K562 (cell line): ENCODE measurements around the gene CYSRT1. TPM values are rescaled to one million over a fixed set of nuclear protein-coding genes. Genes with fewer than 3 reads are reported as not detected.

ENCODE experiments used
- ATF1 ChIP-seq, 2 experiments: fragments of 450-650 bp in 1 of 2; IDR thresholded peaks; 2 replicates each; pipeline ENCODE4 v1.6.1; 2016; ENCODE audit warnings: missing compliant biosample characterization in 1 of 2, missing genetic modification characterization in 1 of 2
- BCOR ChIP-seq: fragments of 450-650 bp; IDR thresholded peaks from 2 replicates; pipeline ENCODE4 v1.6.1; 2016
- CHD1 ChIP-seq: fragments of 200-600 bp; sonication (generic); IDR thresholded peaks from one replicate; pipeline ENCODE4 v1.6.1; 2012; ENCODE audit warnings: mild to moderate bottlenecking, moderate library complexity, low read length, inconsistent platforms
- CHD2 ChIP-seq: IDR thresholded peaks from 2 replicates; pipeline ENCODE4 v1.6.1; 2011; ENCODE audit warnings: low read depth, low read length
- E2F5 ChIP-seq: sonication (generic); formaldehyde crosslinking; IDR thresholded peaks from 2 replicates; pipeline ENCODE4 v1.8.0; 2022; ENCODE audit warnings: mild to moderate bottlenecking, missing genetic modification reagents
- GATAD2B ChIP-seq: fragments of 450-650 bp; IDR thresholded peaks from 2 replicates; pipeline ENCODE4 v1.6.1; 2017; ENCODE audit warnings: mild to moderate bottlenecking, borderline replicate concordance
- HEY1 ChIP-seq: fragments of 250-450 bp; sonication (Bioruptor Pico); IDR thresholded peaks from 2 replicates; pipeline ENCODE4 v1.5.0; 2020; ENCODE audit warnings: mild to moderate bottlenecking, moderate library complexity, borderline replicate concordance
- HLTF ChIP-seq: fragments of 450-650 bp; IDR thresholded peaks from 2 replicates; pipeline ENCODE4 v1.6.1; 2016
- MEIS2 ChIP-seq: fragments of 450-650 bp; IDR thresholded peaks from 2 replicates; pipeline ENCODE4 v1.6.1; 2014; ENCODE audit warnings: mild to moderate bottlenecking; ENCODE audit not compliant: partially characterized antibody
- PCBP1 ChIP-seq: fragments of 200-400 bp; formaldehyde crosslinking; IDR thresholded peaks from 2 replicates; pipeline ENCODE4 v1.6.1; 2018; ENCODE audit warnings: mild to moderate bottlenecking, low read depth, low read length; ENCODE audit not compliant: poor library complexity, severe bottlenecking
- PHB2 ChIP-seq: fragments of 450-650 bp; IDR thresholded peaks from 2 replicates; pipeline ENCODE4 v1.6.1; 2017; ENCODE audit warnings: low read depth
- PHF21A ChIP-seq: fragments of 450-650 bp; IDR thresholded peaks from 2 replicates; pipeline ENCODE4 v1.6.1; 2017; ENCODE audit warnings: low read depth, borderline replicate concordance
- PHF8 ChIP-seq: fragments of 200-600 bp; sonication (generic); IDR thresholded peaks from 2 replicates; pipeline ENCODE4 v1.6.1; 2012; ENCODE audit warnings: mixed run types, mild to moderate bottlenecking, inconsistent platforms, low read length, moderate library complexity, borderline replicate concordance
- RFX5 ChIP-seq: IDR thresholded peaks from 2 replicates; pipeline ENCODE4 v1.6.1; 2011; ENCODE audit warnings: low read depth, mild to moderate bottlenecking, improper control_type of control experiment, low read length
- RUNX1 ChIP-seq: sonication (generic); IDR thresholded peaks from 2 replicates; pipeline ENCODE4 v1.6.1; 2016; ENCODE audit warnings: antibody characterized with exemption, low read depth
- SREBF1 ChIP-seq: fragments of 150-350 bp; IDR thresholded peaks from 2 replicates; pipeline ENCODE4 v1.6.1; 2014; ENCODE audit warnings: antibody characterized with exemption, low read depth, low read length, borderline replicate concordance
- TEAD1 ChIP-seq, 2 experiments: fragments of 450-650 bp in 1 of 2; sonication (generic) in 1 of 2; formaldehyde crosslinking; IDR thresholded peaks; 2 replicates each; pipeline versions ENCODE4 v1.4.0 to v1.8.0; 2020 to 2022; ENCODE audit warnings: mild to moderate bottlenecking in 2 of 2, missing genetic modification reagents in 1 of 2
- ZBTB1 ChIP-seq: sonication (generic); formaldehyde crosslinking; IDR thresholded peaks from 2 replicates; pipeline ENCODE4 v1.8.1; 2023; ENCODE audit warnings: missing genetic modification reagents, low read depth, mild to moderate bottlenecking, borderline replicate concordance
- ZBTB12 ChIP-seq: fragments of 250-450 bp; sonication (Bioruptor Pico); IDR thresholded peaks from 2 replicates; pipeline ENCODE4 v1.4.0; 2020
- ZKSCAN3 ChIP-seq: fragments of 250-450 bp; sonication (Bioruptor Pico); IDR thresholded peaks from 2 replicates; pipeline ENCODE4 v1.4.0; 2020
- ZNF146 ChIP-seq: IDR thresholded peaks from one replicate; pipeline ENCODE4 v1.6.1; 2018; ENCODE audit warnings: missing compliant biosample characterization; ENCODE audit not compliant: unreplicated experiment
- ZNF347 ChIP-seq: fragments of 450-650 bp; formaldehyde crosslinking; IDR thresholded peaks from 2 replicates; pipeline ENCODE4 v1.4.0; 2020; ENCODE audit warnings: low read depth, mild to moderate bottlenecking, moderate library complexity
- ZNF444 ChIP-seq: fragments of 250-450 bp; sonication (Bioruptor Pico); IDR thresholded peaks from 2 replicates; pipeline ENCODE4 v1.4.0; 2020; ENCODE audit warnings: mild to moderate bottlenecking, moderate library complexity
- ZNF696 ChIP-seq: fragments of 250-450 bp; sonication (Bioruptor Pico); conservative IDR thresholded peaks from 2 replicates; pipeline ENCODE4 v1.4.0; 2020; ENCODE audit warnings: mild to moderate bottlenecking, moderate library complexity
- polyA plus RNA-seq, 8 experiments: library from polyadenylated mRNA; depleted of rRNA in 4 of 8; stranded (reverse) in 5 of 8; unstranded in 3 of 8; fragments of >200 nt; fragmentation: Nextera tagmentation in 2 of 8; fragmentation: Illumina TruSeq in 1 of 8; extraction: Ambion mirVana in 2 of 8; extraction: Trizol in 1 of 8; gene quantifications; 2 replicates each; pipeline versions ENCODE4 v1.2.1 to v1.2.3, GENCODE V29; 2011 to 2014; ENCODE audit warnings: inconsistent platforms in 1 of 8, missing spikeins in 1 of 8
- total RNA-seq, 7 experiments: library from RNA; depleted of rRNA in 6 of 7; stranded (reverse); fragments of >200 nt in 6 of 7; fragmentation: Illumina TruSeq in 2 of 7; extraction: Trizol in 2 of 7; gene quantifications; 2 replicates each; pipeline versions ENCODE4 v1.2.1 to v1.2.3, GENCODE V29; 2011 to 2021; ENCODE audit warnings: low replicate concordance in 1 of 7
- TF ChIP-seq, protein P1 (sequence below): sonication (generic); formaldehyde crosslinking; IDR thresholded peaks from 2 replicates; pipeline ENCODE4 v1.5.0; 2020; ENCODE audit warnings: missing genetic modification reagents
- TF ChIP-seq, protein P2 (sequence below): sonication (generic); IDR thresholded peaks from 2 replicates; pipeline ENCODE4 v1.6.1; 2016

The CYSRT1 gene
- total and polyA plus RNA-seq, 9 of the 15 experiments (the other 6 are each of a cell fraction or from before 2014, with no cell fraction given): 0.04 to 1.4 (median 0.42) TPM; not detected in 3

DNA sequence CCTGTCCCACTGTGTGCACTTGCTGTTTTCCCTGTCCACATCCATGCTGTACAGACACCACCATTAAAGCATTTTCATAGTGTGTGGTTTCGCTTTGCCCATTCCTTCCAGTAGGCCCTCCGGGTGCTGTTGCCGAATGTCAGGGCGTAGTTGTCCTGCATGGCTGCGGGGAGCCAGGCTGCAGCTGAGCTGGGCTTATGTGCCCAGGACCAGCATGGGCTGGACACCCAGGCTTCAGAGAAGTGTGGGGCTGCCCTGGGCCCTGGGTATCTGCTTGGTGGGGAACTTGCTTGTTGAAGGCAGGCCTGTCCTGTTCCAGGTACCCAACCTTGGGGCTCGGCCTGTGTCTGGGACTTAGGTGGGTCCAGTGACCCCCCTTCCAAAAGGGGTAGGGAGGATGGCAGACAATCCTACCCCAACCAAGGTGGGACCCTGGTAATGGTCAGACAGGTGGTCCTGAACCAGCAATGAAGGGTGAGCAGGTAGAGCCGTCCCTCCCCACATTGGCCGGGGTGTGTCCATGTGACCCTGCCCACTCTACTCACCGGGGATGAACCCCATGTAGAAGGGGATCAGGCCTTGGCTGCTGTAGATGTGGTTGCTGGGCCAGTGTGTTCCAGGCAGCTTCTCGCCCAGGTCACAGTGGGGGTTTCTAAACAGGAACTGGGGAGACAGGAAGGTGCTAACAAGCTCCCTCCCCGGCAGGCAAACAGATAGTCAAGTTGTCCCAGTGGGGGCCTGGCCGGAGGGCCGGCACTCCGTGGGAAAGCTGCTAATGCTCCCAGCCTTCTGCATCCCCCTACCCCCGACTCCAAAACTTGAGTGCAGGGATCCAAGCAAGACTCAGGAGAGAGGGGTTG lies 18.9 kb downstream of the CYSRT1 start (continued):
- TF ChIP-seq ZNF696 (CRISPR knock-in tag) (no peak), TEAD1 (CRISPR knock-in tag; IDR thresholded peaks at IDR 0.05) (peak; percentile 66 to 80; a peak in 2 of 4 replicates), ZNF444 (CRISPR knock-in tag) (no peak), ATF1 (CRISPR knock-in tag; IDR thresholded peaks at IDR 0.05) (no peak), ATF1 (tag; IDR thresholded peaks at IDR 0.05) (no peak), CHD1 (no peak), CHD2 (no peak), E2F5 (CRISPR knock-in tag) (no peak), GATAD2B (no peak), BCOR (no peak), PHF21A (no peak), PHB2 (no peak; the same call in 1 of the 2 replicates), SREBF1 (no peak), ZBTB1 (no peak), ZKSCAN3 (CRISPR knock-in tag) (no peak), HLTF (no peak), RFX5 (no peak), RUNX1 (peak; percentile 18; the same call in 1 of the 2 replicates), ZNF347 (CRISPR knock-in tag) (0 out of 2 replicates have a peak, but pooled peaks have one; percentile 47), MEIS2 (no peak), PCBP1 (no peak), HEY1 (no peak), ZBTB12 (CRISPR knock-in tag) (no peak), PHF8 (no peak), ZNF146 (no peak)
- TF ChIP-seq, protein P1, sequence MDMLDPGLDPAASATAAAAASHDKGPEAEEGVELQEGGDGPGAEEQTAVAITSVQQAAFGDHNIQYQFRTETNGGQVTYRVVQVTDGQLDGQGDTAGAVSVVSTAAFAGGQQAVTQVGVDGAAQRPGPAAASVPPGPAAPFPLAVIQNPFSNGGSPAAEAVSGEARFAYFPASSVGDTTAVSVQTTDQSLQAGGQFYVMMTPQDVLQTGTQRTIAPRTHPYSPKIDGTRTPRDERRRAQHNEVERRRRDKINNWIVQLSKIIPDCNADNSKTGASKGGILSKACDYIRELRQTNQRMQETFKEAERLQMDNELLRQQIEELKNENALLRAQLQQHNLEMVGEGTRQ (CRISPR knock-in tag): peak; percentile 14; the same call in 1 of the 2 replicates
- TF ChIP-seq, protein P2, sequence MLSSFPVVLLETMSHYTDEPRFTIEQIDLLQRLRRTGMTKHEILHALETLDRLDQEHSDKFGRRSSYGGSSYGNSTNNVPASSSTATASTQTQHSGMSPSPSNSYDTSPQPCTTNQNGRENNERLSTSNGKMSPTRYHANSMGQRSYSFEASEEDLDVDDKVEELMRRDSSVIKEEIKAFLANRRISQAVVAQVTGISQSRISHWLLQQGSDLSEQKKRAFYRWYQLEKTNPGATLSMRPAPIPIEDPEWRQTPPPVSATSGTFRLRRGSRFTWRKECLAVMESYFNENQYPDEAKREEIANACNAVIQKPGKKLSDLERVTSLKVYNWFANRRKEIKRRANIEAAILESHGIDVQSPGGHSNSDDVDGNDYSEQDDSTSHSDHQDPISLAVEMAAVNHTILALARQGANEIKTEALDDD: no peak
